Posterior vena cava (tissue), 2 donors: Measurements from ENCODE around the gene HJURP. TPM values are rescaled to one million over a fixed set of nuclear protein-coding genes. Genes with fewer than 3 reads are reported as not detected.
A peak's percentile ranks its signal among the peaks of the same experiment; 100 is the strongest.
"Not testable (repeated sequence)": the region's sequence is repeated elsewhere in the genome, so short reads cannot be mapped to it uniquely, and the experiment has no call there.

Experiments
- DNase-seq: peaks from one replicate; pipeline ENCODE4 v3.0.0-alpha.2; 2020; ENCODE audit warnings: low spot score
- intact Hi-C, 2 donors: fragments of 100-400 bp; cut with DNase I; formaldehyde crosslinking; loops; one replicate each; pipeline versions ENCODE4 v1.14.1 to v1.14.2; 2022 to 2023
- long read RNA-seq, 2 donors: library from polyadenylated mRNA; unstranded; transcript quantifications; one replicate each; pipeline ENCODE4 v2.0.0, GENCODE V29; 2020 to 2021
- total RNA-seq, 2 donors: library from RNA; stranded (reverse); fragmentation: NEBNext Ultra II Directional; extraction: Animal tissue kit (Norgen Biotek cat#: 25700); gene quantifications; one replicate each; pipeline ENCODE4 v1.2.1, GENCODE V29; 2021
- donor health status: DM: yes; HTN: yes; CAD: no.
- donor health status: DM: yes; HTN: yes; CAD: no.

The HJURP gene, protein sequence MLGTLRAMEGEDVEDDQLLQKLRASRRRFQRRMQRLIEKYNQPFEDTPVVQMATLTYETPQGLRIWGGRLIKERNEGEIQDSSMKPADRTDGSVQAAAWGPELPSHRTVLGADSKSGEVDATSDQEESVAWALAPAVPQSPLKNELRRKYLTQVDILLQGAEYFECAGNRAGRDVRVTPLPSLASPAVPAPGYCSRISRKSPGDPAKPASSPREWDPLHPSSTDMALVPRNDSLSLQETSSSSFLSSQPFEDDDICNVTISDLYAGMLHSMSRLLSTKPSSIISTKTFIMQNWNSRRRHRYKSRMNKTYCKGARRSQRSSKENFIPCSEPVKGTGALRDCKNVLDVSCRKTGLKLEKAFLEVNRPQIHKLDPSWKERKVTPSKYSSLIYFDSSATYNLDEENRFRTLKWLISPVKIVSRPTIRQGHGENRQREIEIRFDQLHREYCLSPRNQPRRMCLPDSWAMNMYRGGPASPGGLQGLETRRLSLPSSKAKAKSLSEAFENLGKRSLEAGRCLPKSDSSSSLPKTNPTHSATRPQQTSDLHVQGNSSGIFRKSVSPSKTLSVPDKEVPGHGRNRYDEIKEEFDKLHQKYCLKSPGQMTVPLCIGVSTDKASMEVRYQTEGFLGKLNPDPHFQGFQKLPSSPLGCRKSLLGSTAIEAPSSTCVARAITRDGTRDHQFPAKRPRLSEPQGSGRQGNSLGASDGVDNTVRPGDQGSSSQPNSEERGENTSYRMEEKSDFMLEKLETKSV
- total RNA-seq = under 1 TPM in 1 of 2 donors, not detected in 1; 0.42 TPM
- long read RNA-seq, donor 1 = 0 reads
- long read RNA-seq, donor 2 = 0 reads

GRCh38 chr2:233854241-233854981, at the start of gene HJURP:
HJURP (minus strand) TSS chr2:233854535; CDS start chr2:233854500, 35 bp downstream.
- intact Hi-C loops = no loop called here
- DNase-seq = peak; percentile 96

GRCh38 chr2:233901884-233902283, 47.5 kb upstream of the HJURP start:
- DNase-seq = no peak
- intact Hi-C loops = no loop called here

GRCh38 chr2:233901367-233901766, 47.0 kb upstream of the HJURP start:
- no peak for DNase-seq
- intact Hi-C loops = no loop called here

DNA sequence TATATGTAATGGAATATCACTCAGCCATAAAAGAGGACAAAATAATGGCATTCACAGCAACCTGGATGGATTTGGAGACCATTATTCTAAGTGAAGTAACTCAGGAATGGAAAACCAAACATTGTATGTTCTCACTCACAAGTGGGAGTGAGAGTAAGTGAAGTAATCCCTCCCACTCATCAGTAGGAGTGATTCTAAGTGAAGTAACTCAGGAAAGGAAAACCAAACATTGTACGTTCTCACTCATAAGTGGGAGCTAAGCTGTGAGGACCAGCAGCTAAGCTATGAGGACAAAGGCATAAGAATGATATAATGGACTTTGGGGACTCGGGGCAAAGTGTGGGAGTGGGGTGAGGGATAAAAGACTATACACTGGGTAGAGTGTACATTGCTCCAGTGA, 41.9 kb upstream of the HJURP start:
- intact Hi-C loops, DNase-seq: not testable (repeated sequence)

DNA sequence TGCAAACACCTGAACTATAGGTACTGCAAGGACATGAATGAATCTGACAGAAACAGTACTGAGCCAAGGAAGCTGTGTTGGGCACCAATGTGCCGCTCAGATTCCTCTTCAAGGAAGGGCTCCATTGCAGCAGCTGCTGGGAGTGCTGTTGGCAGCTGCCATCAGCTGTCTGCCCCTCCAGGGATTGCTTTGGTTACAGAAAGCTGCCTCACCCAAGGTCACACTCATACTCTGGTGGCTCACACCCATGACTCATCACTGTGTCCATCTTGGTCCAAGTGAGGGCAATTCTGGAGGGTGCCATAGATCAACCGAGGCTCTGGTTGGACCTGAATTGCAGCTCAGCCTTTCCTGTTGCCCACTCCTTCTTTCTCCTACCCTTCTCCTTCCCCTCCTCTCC, 38.5 kb upstream of the HJURP start:
- no peak for DNase-seq
- intact Hi-C loops = no loop called here

DNA sequence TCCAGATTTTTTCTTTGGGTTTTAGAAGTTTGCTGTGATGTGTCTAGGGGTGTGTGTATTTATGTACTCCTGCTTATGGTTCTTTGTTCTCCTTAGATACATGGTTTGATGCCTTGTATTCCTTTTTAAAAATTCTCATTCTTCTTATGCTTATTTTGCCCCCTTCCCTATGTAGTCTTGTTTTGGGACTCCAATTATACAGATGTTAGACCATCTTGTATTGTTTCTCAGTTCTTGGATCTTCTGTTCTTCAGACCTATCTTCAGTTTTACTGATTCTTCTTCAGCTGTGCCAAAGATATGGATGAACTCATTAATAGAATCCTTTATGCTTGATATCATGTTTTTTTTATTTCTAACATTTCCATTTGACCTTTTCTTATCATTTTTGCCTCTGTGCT, 28.0 kb upstream of the HJURP start:
- intact Hi-C loops = no loop called here
- DNase-seq = no peak

- intact Hi-C loops, DNase-seq: not testable (repeated sequence)
Observed at GRCh38 chr2:233872125-233872524, 17.8 kb upstream of the HJURP start.

DNA sequence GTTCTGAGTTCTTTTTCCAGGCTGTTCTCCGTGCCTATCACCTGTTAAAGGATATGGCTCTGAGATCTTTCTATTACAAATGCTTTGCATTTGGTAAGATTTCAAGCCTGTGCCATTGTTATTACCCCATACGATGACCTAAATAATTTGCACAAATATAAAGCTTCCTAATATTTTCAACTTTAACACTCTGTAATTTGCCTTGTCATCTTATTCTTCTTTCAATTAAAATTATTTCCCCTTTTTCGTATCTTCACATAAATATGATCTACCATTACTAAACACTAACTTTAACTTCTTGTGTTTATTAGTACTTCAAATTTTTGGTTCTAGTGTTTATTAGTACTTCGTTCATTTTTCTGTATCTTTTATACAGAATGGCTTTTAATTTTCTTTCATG, 17.1 kb upstream of the HJURP start:
- DNase-seq = no peak
- intact Hi-C loops = no loop called here

- intact Hi-C loops = no loop called here
- DNase-seq = peak; percentile 85
Observed at GRCh38 chr2:233867993-233868532, 13.7 kb upstream of the HJURP start, which contains the start of gene MSL3B. MSL3B (minus strand) TSS chr2:233868386.

DNA sequence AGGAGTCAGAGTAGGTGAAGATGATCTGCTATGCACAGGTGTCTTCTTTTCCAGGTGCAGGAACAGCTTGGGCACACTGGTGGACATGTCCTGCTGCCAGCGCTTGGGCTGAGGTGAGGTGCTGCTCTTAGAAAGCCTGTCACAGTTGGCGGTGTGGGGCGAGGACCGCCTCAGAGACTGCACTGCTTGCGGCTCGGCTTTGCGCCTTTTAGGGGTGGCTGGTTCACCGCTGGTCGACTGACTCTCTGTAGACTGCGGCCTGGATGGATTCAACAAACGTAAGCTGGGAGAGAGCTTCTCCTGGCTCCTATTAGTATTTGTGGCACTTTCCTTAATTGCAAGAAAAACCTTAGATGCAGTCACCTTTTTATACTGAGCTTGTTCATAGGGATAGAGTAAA, 12.1 kb upstream of the HJURP start:
- no peak for DNase-seq
- intact Hi-C loops = no loop called here

DNA sequence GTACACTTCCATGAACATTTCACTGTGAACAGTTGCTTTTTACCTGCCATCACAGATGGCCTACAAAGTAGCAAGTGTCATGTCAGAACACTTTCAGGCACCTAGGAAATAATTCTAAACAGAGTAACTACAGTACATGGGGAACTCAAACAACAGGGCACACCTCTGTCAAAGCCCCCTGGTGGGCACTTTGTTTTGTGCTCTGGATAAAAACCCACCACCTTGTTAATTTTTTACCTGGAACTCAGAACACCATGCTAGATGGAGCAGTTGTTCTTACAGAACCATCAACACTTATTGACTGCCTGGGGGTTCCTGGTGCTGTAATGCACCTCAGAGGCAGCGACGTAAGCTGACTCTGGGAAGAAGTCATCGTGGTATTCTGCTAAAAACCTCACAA, 11.5 kb upstream of the HJURP start:
- intact Hi-C loops = no loop called here
- no peak for DNase-seq

GRCh38 chr2:233862261-233862768, 8.0 kb upstream of the HJURP start:
- DNase-seq = no peak
- intact Hi-C loops = no loop called here

DNA sequence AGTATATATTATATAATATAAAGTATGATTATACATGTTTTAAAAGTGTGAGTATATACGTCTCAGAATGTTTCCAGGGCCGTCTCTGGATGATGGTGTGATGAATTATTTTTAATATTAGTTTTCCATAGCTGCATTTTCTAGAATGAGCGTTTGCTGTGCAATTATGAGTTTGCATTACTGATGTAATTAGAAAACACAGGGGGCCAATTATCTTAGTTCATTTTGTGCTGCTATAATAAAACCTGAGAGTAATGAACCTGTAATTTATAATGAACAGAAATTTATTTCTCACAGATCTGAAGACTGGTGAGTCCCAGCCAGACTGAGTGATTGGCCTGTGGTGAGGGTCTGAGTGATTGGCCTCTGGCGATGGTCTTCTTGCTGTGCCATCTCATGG, 4.0 kb upstream of the HJURP start:
- intact Hi-C loops = loop anchor here in 1 of 2 donors (5.0 kb wide), 1 partner anchor 1639 kb away; no protein-coding TSS in a partner anchor

GRCh38 chr2:233857511-233858141, 3.3 kb upstream of the HJURP start:
- no peak for DNase-seq
- intact Hi-C loops = loop anchor here in 1 of 2 donors (5.0 kb wide), 1 partner anchor 1640 kb away; no protein-coding TSS in a partner anchor

More for the DNA sequence above, 4.0 kb upstream of the HJURP start:
- DNase-seq = no peak

DNA sequence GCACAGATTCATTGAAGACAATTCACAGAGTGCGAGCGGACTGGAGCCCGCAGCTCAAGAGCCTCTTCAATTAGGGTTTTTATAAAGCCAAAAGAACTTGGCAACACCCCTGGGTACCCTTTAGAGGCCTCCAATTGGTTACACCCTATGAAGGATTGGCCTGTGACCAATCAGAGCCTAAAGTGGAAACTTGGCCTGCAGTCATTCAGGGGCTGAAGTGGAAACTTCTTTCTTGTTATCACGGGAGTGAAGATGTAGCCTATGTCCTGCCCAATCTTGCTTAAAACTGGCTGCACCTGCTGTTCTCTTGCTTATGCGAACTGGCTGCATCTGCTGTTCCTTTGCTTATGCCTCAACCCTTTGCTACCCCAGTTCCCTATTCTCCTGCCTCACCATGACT, 1.8 kb upstream of the HJURP start:
- no peak for DNase-seq
- intact Hi-C loops = loop anchor here in 1 of 2 donors (5.0 kb wide), 1 partner anchor 1641 kb away; no protein-coding TSS in a partner anchor

- intact Hi-C loops = loop anchor here in 1 of 2 donors (5.0 kb wide), 1 partner anchor 1642 kb away; no protein-coding TSS in a partner anchor
- no peak for DNase-seq
Observed at GRCh38 chr2:233855345-233855744, 1.0 kb upstream of the HJURP start.

DNA sequence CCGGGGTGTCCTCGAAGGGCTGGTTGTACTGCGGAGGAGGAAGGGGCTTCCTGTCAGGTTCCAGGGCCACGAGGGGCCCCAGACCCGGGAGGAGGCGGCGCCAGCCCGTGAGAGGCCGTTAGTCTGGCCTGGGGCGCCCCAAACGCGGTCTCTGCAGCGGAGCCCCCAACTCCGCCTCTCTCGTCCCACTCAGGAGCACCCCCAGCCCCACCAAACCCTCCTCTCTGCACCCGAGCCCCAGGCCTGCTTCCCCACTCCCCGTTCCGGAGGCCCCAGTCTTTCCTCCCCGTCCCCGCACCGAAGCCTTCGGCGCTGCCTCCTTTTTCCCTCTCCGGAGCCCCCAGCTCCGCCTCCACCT, 473 bp downstream of the HJURP start:
- intact Hi-C loops = no loop called here
- DNase-seq = peak; percentile 76

- DNase-seq = peak; percentile 31
- intact Hi-C loops = no loop called here
Observed at GRCh38 chr2:233853353-233853752, 982 bp downstream of the HJURP start.

GRCh38 chr2:233852056-233852455, 2.3 kb downstream of the HJURP start:
- intact Hi-C loops = no loop called here
- DNase-seq = peak; percentile 59
